Measurements from ENCODE around the gene CCDC9. TPM values are rescaled to one million over a fixed set of nuclear protein-coding genes. Genes with fewer than 3 reads are reported as not detected.

CCDC9 gene
- total RNA-seq, 2 donors from 2014 or later = 27.9 to 48.7 TPM

DNA sequence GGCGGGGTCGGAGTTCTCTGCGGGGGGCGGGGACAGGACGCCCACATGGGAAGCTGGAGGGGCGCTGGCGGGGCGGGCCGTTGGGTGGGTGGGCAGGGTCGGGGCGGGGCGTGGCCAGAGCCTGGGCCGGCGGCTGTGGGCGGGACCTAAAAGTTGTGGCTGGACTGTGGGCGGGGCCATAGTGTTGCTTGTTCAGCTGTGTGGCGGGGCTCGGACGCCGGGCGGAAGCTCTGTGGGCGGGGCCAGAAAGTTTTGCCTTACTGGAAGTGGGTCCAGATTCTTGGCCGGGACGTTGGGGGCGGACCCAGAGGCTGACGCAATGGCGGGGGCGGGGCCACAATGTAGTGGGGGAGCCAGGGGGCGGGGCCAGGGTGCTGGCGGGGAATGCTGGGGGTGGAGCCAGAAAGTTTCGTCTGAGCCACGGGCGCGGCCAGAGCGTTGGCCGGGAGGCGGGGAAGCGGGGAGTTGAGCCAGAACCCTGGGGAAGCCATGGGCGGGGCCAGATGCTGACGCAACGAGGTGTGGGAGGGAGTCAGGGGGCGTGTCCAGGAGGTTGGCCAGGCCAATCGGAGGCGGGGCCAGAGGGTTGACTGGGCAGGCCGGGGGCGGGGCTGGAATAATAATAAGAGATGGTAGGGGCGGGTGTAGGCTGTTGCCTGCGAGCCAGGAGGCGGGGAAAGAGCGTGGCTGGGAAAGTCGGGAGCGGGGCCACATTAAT lies 527 bp downstream of the CCDC9 start:
- no peaks in the 10 kb centered on the region for H3K9me3 ChIP-seq
- no peak for TF ChIP-seq POLR2A (IDR thresholded peaks at IDR 0.05)
- TF ChIP-seq CTCF (IDR thresholded peaks at IDR 0.05) = no peak
- peak; percentile 80 for TF ChIP-seq POLR2AphosphoS5 (IDR thresholded peaks at IDR 0.05)
- DNase-seq (ENCODE audit: low spot score) = peak; percentile 100
- H3K4me1 ChIP-seq (replicated peaks) = no peaks in the 10 kb centered on the region
- under 1% methylated on average over 36 of the region's 52 CpGs for WGBS
- peak overlapping the region; percentile 44 to 58 for H3K4me3 ChIP-seq
- intact Hi-C loops (cut with DNase I) = no loop called here
- peaks cover 5 to 19% of the 10 kb centered on the region in 2 donors for H3K36me3 ChIP-seq
- peak overlapping the region; percentile 92 to 94 for H3K27ac ChIP-seq
- no peaks in the 10 kb centered on the region for H3K27me3 ChIP-seq (replicated peaks; ENCODE audit: insufficient read depth)

DNA sequence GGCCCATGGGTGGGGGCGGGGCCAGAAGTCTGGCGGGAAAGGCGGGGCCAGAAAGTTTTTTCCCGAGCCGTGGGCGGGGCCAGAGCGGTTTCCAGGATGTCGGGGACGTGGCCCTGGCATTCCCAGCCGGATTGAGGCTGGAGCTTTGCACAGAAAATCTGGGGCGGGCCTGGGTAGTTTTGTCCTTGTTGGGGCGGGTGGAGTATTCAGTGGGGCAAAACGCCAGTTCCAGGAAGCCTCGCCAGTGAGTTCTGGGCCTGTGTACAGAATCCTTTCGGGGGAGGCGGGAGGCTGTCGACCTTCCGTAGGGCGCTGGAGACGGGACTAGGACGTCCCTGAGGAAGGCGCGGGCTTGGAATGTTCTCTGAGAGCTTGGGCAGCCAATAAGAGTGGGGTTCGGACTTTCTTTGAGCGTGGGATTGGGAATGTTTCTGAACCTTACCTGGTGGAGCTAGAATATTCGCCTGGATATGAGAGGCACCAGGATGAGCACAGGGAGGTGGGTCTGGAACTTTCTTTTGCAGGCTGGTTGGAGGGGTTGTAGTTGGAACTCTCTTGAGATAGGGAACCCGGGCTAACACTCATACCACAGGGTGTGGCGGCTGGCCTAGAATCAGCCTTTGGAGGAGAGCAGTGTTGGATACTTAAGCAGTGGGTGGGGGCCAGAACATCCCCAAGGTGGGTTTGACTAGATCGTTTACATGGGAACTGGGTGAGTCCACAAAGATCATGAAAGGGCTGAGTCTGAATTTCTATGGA lies 1.3 kb downstream of the CCDC9 start:
- peak in 2 of 4 experiments; percentile 1 to 3 for TF ChIP-seq CTCF (IDR thresholded peaks at IDR 0.05)
- TF ChIP-seq POLR2A (IDR thresholded peaks at IDR 0.05) = peak; percentile 83
- TF ChIP-seq POLR2AphosphoS5 (IDR thresholded peaks at IDR 0.05) = peak; percentile 89
- peak; percentile 43 for DNase-seq (ENCODE audit: low spot score)

GRCh38 chr19:47258434-47258833 lies 2.1 kb downstream of the CCDC9 start:
- no peaks in the 10 kb centered on the region for H3K27me3 ChIP-seq (replicated peaks; ENCODE audit: insufficient read depth)
- H3K9me3 ChIP-seq = no peaks in the 10 kb centered on the region
- DNase-seq (ENCODE audit: low spot score) = no peak
- no peaks in the 10 kb centered on the region for H3K4me1 ChIP-seq (replicated peaks)
- peak overlapping the region in 1 of 2 donors; percentile 94 for H3K27ac ChIP-seq
- 88% methylated on average over 9 of the region's 9 CpGs for WGBS
- intact Hi-C loops (cut with DNase I) = no loop called here
- TF ChIP-seq POLR2A (IDR thresholded peaks at IDR 0.05) (no peak), POLR2AphosphoS5 (IDR thresholded peaks at IDR 0.05) (no peak), CTCF (IDR thresholded peaks at IDR 0.05) (no peak)
- H3K36me3 ChIP-seq = peaks cover 5 to 19% of the 10 kb centered on the region in 2 donors
- no peak overlapping the region for H3K4me3 ChIP-seq

More for the DNA sequence above, 1.3 kb downstream of the CCDC9 start:
- no peaks in the 10 kb centered on the region for H3K4me1 ChIP-seq (replicated peaks)
- no peaks in the 10 kb centered on the region for H3K9me3 ChIP-seq
- WGBS = 3% methylated on average over 29 of the region's 29 CpGs
- intact Hi-C loops (cut with DNase I) = no loop called here
- H3K36me3 ChIP-seq = peaks cover 5 to 19% of the 10 kb centered on the region in 2 donors
- peak overlapping the region; percentile 92 to 94 for H3K27ac ChIP-seq
- peak overlapping the region; percentile 44 to 58 for H3K4me3 ChIP-seq
- no peaks in the 10 kb centered on the region for H3K27me3 ChIP-seq (replicated peaks; ENCODE audit: insufficient read depth)

DNA sequence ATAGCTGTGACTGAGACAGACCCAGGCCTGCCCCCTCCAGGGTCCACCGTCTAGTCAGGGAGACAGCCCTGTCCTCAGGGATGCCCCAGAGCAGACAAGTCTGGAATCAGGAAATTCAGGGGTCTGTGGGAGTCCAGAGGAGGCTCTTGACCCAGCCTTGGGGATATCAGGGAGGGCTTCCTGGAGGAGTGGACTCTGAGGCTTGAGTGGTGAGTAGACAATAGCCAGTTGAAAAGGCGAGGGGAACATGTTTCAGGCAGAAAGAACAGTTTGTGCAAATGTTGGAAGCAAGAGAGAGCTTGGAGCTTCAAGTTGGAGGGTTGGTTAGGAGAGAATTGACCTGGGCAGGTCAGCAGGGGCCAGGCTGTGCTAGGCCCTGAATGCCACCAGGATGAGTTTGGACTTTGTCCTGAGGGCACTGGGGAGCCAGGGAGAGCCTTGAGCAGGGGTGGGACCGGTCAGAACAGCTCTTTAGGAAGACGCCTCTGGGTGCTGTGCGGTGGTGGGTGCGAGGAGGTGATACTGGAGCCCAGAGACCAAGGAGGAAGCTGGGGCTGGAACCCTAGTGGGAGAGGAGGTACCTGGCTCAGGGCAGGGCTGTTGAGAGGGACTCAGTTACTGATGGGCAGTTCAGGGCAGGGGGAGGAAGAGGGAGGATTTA lies 2.7 kb downstream of the CCDC9 start:
- no peaks in the 10 kb centered on the region for H3K27me3 ChIP-seq (replicated peaks; ENCODE audit: insufficient read depth)
- H3K9me3 ChIP-seq = no peaks in the 10 kb centered on the region
- 91% methylated on average over 6 of the region's 6 CpGs for WGBS
- peaks cover 5 to 19% of the 10 kb centered on the region in 2 donors for H3K36me3 ChIP-seq
- no peaks in the 10 kb centered on the region for H3K4me1 ChIP-seq (replicated peaks)
- H3K27ac ChIP-seq = peak overlapping the region in 1 of 2 donors; percentile 94
- H3K4me3 ChIP-seq = no peak overlapping the region
- intact Hi-C loops (cut with DNase I) = no loop called here
- no peak for DNase-seq (ENCODE audit: low spot score)
- TF ChIP-seq CTCF (IDR thresholded peaks at IDR 0.05) (no peak), POLR2AphosphoS5 (IDR thresholded peaks at IDR 0.05) (no peak), POLR2A (IDR thresholded peaks at IDR 0.05) (no peak)

All from prostate gland (tissue), 2 donors.